ENCODE data around the gene GTF3A.

GRCh38 chr13:27442797-27443196, 18.4 kb downstream of the GTF3A start:
- TF ChIP-seq CTCF (IDR thresholded peaks at IDR 0.05) (no peak), POLR2AphosphoS5 (IDR thresholded peaks at IDR 0.05) (no peak), EP300 (IDR thresholded peaks at IDR 0.05) (no peak)
